ENCODE measurements around the gene KRT77. TPM values are rescaled to one million over a fixed set of nuclear protein-coding genes. Genes with fewer than 3 reads are reported as not detected.

Gene KRT77
- total RNA-seq, 1 donor from 2014 or later = not detected

DNA sequence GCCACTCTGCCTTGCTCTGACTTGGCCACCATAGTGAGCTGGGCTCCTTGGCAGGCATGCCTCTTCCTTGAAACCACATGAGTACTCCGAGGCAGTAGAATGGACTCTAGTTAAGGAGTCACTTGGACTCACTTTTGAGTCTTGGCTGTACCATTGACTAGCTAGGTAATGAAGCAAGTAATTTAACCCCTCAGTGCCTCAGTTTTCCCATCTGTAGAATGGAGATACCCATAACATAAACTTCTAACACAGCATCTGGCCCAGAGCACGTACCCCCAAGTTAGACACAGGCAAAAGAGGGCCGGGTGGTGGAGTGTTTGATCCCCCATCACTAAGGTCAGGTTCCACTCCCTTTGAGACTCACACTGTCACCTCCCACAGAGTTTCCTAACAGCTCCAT is 8.3 kb downstream of the KRT77 start:
- TF ChIP-seq CTCF (conservative IDR thresholded peaks at IDR 0.05; ENCODE audit: low read depth, low read length) = no peak
- no peak for DNase-seq (ENCODE audit: low read depth)

DNA sequence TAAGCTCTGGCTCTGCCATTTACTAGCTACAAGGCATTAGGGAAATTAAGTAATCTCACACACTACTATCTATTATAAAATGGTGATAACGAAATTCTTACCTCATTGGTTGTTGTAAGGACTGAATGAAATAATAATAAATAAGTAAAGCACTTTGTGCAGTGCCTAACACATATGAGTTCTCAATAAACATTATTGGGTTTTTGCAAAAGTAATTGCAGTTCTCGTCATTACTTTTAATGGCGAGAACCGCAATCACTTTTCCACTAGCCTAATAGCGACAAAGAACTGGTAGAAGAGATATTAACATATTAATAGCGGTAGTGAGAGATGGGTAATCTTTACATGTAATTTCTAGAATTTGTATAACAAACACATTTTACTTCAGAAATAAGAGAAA is 9.2 kb downstream of the KRT77 start:
- H3K4me3 ChIP-seq (ENCODE audit: low read depth, low read length) = no peak overlapping the region
- no peak for TF ChIP-seq CTCF (conservative IDR thresholded peaks at IDR 0.05; ENCODE audit: low read depth, low read length)
- DNase-seq (ENCODE audit: low read depth) = no peak

More for the DNA sequence above, 8.3 kb downstream of the KRT77 start:
- no peak overlapping the region for H3K4me3 ChIP-seq (ENCODE audit: low read depth, low read length)

- no peak for TF ChIP-seq CTCF (conservative IDR thresholded peaks at IDR 0.05; ENCODE audit: low read depth, low read length)
- no peak for DNase-seq (ENCODE audit: low read depth)
- no peak overlapping the region for H3K4me3 ChIP-seq (ENCODE audit: low read depth, low read length)
These were observed 10.1 kb downstream of the KRT77 start for GRCh38 chr12:52693261-52693660.

DNA sequence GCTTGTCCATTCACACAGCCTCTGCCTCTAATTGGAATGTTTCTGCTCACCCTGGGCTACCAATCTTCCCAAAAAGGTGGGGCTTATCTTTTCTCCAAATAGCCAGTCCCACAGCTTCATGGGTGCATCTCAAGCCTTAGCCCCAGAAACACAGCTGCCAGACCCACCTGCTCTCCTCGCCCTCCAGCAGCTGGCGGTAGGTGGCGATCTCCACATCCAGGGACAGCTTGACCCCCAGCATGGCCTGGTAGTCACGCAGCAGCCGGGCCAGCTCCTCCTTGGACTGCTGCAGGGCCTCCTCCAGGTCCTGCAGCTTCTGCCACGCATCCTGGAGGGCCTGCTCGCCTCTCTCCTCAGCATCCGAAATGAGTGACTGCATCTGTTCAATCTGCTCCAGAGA is 11.1 kb downstream of the KRT77 start:
- no peak overlapping the region for H3K4me3 ChIP-seq (ENCODE audit: low read depth, low read length)
- TF ChIP-seq CTCF (conservative IDR thresholded peaks at IDR 0.05; ENCODE audit: low read depth, low read length) = peak; percentile 19
- no peak for DNase-seq (ENCODE audit: low read depth)

GRCh38 chr12:52691841-52692150 is 11.5 kb downstream of the KRT77 start:
- no peak for DNase-seq (ENCODE audit: low read depth)
- no peak overlapping the region for H3K4me3 ChIP-seq (ENCODE audit: low read depth, low read length)
- TF ChIP-seq CTCF (conservative IDR thresholded peaks at IDR 0.05; ENCODE audit: low read depth, low read length) = no peak

- no peak for DNase-seq (ENCODE audit: low read depth)
- H3K4me3 ChIP-seq (ENCODE audit: low read depth, low read length) = no peak overlapping the region
- no peak for TF ChIP-seq CTCF (conservative IDR thresholded peaks at IDR 0.05; ENCODE audit: low read depth, low read length)
These were observed 12.1 kb downstream of the KRT77 start for GRCh38 chr12:52691076-52691840.
